Effector CD8-positive, alpha-beta T cell (primary cell): ENCODE measurements around the gene PARP15.
"Not testable (repeated sequence)": the region's sequence is repeated elsewhere in the genome, so short reads cannot be mapped to it uniquely, and the experiment has no call there.

Experiments used
- DNase-seq: peaks from one replicate; lab custom pipeline; 2025; lab: John Stamatoyannopoulos, UW
- total RNA-seq, 4 experiments: gene quantifications; one replicate each; lab custom pipeline; 2026; lab: John Stamatoyannopoulos, UW

PARP15 gene
- 42.7 to 158 (median 92.1) reads per million in 4 experiments for total RNA-seq

- DNase-seq = peak; percentile 2
Observed at GRCh38 chr3:122577409-122578031, at the start of gene PARP15. TSS of gene PARP15 (plus strand) at chr3:122577650. CDS start at chr3:122577668, 18 bp downstream.

GRCh38 chr3:122530164-122530563 is 47.3 kb upstream of the PARP15 start:
- no peak for DNase-seq

GRCh38 chr3:122533480-122533879 is 44.0 kb upstream of the PARP15 start:
- DNase-seq = no peak

- DNase-seq = no peak
Observed at GRCh38 chr3:122533931-122534334, 43.5 kb upstream of the PARP15 start.

GRCh38 chr3:122535964-122536631 is 41.4 kb upstream of the PARP15 start:
- DNase-seq = no peak

GRCh38 chr3:122536632-122537001 is 40.8 kb upstream of the PARP15 start:
- DNase-seq = no peak

GRCh38 chr3:122538956-122539490 is 38.4 kb upstream of the PARP15 start:
- DNase-seq = no peak

GRCh38 chr3:122546151-122546550 is 31.3 kb upstream of the PARP15 start:
- no peak for DNase-seq

- no peak for DNase-seq
Observed at GRCh38 chr3:122548076-122548475, 29.4 kb upstream of the PARP15 start.

GRCh38 chr3:122548619-122549018 is 28.8 kb upstream of the PARP15 start:
- no peak for DNase-seq

- no peak for DNase-seq
Observed at GRCh38 chr3:122553171-122553570, 24.3 kb upstream of the PARP15 start.

GRCh38 chr3:122555275-122556071 is 22.0 kb upstream of the PARP15 start:
- DNase-seq = no peak

GRCh38 chr3:122557356-122557755 is 20.1 kb upstream of the PARP15 start:
- no peak for DNase-seq

- DNase-seq = no peak
Observed at GRCh38 chr3:122558605-122559004, 18.8 kb upstream of the PARP15 start.

- DNase-seq = no peak
Observed at GRCh38 chr3:122559906-122560305, 17.5 kb upstream of the PARP15 start.

- DNase-seq = peak; percentile 15
Observed at GRCh38 chr3:122560680-122561079, 16.8 kb upstream of the PARP15 start.

GRCh38 chr3:122562923-122563716 is 14.3 kb upstream of the PARP15 start:
- DNase-seq = no peak

GRCh38 chr3:122563717-122564025 is 13.8 kb upstream of the PARP15 start:
- no peak for DNase-seq

- DNase-seq = peak; percentile 59
Observed at GRCh38 chr3:122564155-122564912, 13.1 kb upstream of the PARP15 start, which contains the start of the genes DTX3L and PARP9. TSS of gene DTX3L (plus strand) at chr3:122564338. CDS start at chr3:122564427, 89 bp downstream. TSS of gene PARP9 (minus strand) at chr3:122564300. CDS start at chr3:122559620, 4,680 bp downstream.

GRCh38 chr3:122568131-122568530 is 9.3 kb upstream of the PARP15 start:
- not testable (repeated sequence) for DNase-seq

GRCh38 chr3:122568755-122569154 is 8.7 kb upstream of the PARP15 start:
- no peak for DNase-seq
